GM15510 (cell line): ENCODE results near the gene HTR5A.

Experiments used
- POLR2A ChIP-seq: IDR thresholded peaks from 3 replicates; pipeline ENCODE4 v1.6.1; 2011; ENCODE audit warnings: borderline replicate concordance; ENCODE audit not compliant: insufficient read length; ENCODE audit errors: extremely low read depth

HTR5A gene

DNA sequence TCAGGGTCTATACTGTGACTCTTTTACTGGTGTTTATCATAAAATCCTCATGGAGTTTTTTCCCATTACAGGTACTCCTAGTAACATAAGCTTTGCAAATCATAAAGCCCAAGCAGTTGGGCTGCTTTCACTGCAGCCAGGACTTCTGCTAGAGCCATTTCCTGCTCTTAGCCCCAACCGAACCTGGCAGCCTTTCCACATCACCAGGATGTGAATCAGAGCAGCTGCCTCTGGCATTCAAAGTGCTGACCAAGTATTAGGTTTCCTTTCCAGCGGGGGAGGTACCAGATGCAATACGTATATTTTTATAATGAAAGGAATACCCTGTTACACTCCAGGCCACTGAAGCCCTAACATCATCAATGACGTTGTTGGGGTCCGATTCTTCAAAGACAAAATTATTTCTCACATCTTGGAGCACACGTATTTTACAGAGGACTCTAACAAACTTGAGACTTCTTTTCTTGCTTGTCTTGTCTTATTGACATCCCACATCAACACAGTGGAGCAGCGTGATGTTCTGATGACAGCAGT is 3.6 kb upstream of the HTR5A start:
- no peak for TF ChIP-seq POLR2A

- TF ChIP-seq POLR2A, result no peak
These were observed 1.1 kb downstream of the HTR5A start for GRCh38 chr7:155071121-155071651.

DNA sequence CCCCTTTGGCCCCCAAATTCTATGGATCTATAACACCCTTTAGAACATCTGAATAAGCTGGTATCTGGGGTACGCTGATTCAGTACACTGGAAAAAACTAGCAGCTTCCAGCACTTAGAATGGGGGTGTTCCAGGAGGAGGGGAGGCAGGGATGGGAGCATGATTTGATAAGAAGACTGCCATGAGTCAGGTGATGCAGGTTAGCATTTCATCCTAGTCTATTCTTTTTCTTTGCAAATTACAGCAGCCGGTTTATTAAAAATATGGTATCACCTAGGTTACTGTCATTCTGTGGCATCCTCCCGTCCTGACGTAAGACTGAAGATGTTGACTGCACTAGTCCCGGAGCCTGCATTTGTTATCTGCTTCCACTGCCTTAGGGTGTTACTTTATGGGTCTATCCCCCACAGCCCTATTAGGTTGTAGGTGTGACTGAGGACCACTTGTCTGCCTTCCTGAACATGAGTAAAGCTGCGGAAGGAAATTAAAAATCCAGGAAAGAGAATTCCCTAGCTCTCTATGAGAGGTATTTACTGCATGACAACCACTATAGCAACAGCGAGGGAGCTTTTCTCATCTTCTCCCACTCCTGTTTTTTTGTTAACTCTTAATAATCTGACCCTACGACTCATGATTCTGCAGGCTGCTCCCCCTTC is 1.9 kb downstream of the HTR5A start:
- TF ChIP-seq POLR2A, result no peak

DNA sequence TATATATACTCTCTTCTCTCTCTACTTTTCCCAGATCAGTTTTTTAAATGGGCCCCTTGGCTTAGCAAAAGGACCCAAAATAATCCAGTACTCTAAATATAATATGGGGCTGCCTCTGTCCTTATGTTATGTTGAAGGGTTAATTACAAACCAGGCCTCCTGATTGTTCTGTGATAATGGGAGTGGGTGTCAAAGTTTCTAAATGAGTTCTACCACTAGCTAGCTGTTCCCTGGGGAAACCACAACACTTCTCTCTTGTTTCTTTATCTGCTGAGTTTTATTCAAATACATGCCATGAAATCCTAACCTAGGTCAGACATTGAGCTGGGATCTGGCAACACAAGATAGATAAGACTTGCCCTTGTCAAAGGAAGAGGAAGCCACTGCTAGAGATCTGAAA is 3.8 kb downstream of the HTR5A start:
- TF ChIP-seq POLR2A, result no peak

GRCh38 chr7:155084021-155084420 is 13.9 kb downstream of the HTR5A start:
- no peak for TF ChIP-seq POLR2A

DNA sequence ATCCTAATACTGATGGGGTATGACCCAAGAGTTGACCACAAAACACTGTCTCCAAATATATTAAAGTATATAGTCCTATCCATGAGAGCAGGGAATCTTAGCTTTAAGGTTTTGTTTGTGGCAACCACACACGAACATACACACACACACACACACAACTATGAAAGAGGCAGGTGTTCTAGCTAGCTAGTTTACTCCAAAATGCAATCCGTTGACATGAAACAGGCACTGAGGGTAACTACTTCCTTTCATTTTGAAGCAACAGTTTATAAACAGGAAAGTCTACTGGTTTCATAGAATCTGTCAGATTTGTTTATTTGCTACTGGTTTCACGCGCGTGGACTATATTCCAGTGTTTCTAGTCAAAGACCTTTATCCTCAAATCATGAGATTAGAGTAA is 14.8 kb downstream of the HTR5A start:
- no peak for TF ChIP-seq POLR2A

- no peak for TF ChIP-seq POLR2A
These were observed 20.6 kb downstream of the HTR5A start for GRCh38 chr7:155090684-155091083.

GRCh38 chr7:155093596-155093995 is 23.5 kb downstream of the HTR5A start:
- no peak for TF ChIP-seq POLR2A

DNA sequence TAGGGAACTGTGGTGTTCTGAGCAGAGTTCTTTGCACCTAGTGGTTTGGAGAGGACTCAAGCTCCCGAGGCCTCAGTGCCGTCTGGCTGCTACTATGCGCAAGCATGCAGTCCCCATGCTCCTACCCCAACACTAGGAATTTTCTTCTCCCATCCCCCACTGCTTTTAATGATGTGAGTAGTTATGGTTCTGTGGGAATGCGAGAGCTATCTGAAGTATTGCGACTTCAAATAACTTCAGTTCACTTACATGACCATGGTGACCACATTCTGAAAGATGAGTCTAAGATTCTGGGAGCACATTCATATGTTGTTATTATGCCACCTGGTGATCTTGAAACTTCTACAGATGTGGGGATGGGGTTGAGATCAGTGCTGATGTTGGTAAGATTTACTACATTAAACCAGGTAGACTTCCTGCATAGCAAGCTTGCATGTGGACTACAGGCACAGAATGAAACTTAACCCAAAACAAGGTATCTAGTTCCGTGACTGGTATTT is 24.6 kb downstream of the HTR5A start:
- no peak for TF ChIP-seq POLR2A

- TF ChIP-seq POLR2A, result no peak
These were observed 27.2 kb downstream of the HTR5A start for GRCh38 chr7:155097338-155097737.

GRCh38 chr7:155103839-155104238 is 33.7 kb downstream of the HTR5A start:
- TF ChIP-seq POLR2A, result no peak

DNA sequence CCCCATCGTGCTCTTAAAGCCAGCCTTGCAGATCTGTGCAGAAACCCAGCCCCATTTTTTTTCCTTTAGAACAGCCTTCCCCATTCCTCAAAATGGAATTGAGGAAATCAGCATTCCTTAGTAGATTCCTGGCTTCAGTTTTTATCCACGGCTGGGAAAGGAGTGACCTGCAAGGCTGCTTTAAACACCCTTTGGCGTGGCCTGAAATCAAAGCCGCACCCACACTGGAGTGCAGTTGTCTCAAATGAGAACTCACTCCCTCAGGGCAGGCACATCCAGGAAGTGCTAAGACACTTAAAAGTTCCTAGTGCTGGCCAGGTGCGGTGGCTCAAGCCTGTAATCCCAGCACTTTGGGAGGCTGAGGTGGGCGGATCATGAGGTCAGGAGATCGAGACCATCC is 34.8 kb downstream of the HTR5A start:
- TF ChIP-seq POLR2A, result no peak

- TF ChIP-seq POLR2A, result no peak
These were observed 36.2 kb downstream of the HTR5A start for GRCh38 chr7:155106356-155106755.

DNA sequence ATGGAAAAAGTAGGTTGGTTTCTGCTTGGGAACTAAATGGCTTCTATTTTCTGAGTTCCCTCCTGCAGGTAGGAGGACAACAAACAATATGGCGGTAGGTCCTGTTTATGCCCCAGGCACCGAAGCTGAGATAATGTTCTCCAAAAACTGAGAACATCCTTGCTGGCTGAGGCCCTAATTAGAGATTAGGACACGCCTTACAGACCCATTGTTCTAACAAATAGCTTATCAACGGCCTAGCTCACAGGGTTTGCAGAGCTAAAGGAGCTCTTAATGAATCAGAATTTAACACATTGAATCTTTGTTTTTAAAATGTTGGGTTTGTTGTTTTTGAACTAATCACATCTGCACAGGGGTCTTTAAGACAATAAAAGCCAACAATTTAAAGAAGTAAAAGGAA is 37.0 kb downstream of the HTR5A start:
- no peak for TF ChIP-seq POLR2A

DNA sequence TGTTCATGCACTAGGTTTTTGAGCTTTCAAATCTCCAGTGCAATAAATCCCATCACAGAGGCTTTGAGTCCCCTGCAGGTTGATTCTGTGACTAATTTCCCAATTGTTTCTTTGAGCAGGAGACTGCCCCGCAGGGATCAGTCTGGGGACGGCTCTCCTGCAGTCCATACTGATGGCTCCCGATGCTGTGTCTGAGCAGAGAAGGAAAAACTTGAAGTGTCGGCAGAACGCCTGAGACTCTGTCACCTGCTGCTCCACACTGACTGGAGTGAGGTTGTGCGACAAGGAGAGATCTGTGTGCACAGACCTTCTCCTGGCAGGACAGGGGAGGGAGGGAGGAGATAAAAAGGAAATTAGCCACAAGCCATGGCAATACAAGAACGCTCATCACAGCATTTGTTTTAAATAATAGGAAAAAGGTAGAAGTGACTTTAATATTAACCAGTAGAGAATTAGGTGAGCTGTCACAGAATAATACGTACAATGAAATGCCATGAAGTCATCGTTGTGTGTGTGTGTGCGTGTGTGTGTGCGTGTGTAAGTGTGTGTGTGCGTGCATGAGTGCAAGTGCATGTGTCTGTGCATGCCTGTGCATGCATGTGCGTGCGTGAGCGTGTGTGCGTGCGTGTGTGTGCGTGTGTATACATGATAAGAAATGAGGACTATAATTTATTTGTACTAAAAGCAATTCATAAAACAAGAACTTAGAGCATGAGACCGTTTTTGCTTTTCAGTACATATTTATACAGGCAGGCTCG is 38.2 kb downstream of the HTR5A start:
- no peak for TF ChIP-seq POLR2A
